SU-DHL-6 (cell line): Measurements from ENCODE around the gene PACS2.
"Not testable (repeated sequence)": the region's sequence is repeated elsewhere in the genome, so short reads cannot be mapped to it uniquely, and the experiment has no call there.

Experiments used
- EZH2phosphoT487 ChIP-seq: fragments of 200-600 bp; sonication (generic), shearing (Covaris generic); conservative IDR thresholded peaks from 2 replicates; pipeline ENCODE4 v1.6.1; 2018; ENCODE audit warnings: mild to moderate bottlenecking, antibody characterized with exemption, low read length, moderate library complexity, mixed read lengths
- TF ChIP-seq, protein P1 (sequence below): fragments of 200-600 bp; sonication (generic); IDR thresholded peaks from one replicate; pipeline ENCODE4 v1.5.1; 2017; ENCODE audit warnings: antibody characterized with exemption, mild to moderate bottlenecking, low read length, moderate library complexity; ENCODE audit not compliant: insufficient read depth, poor library complexity, severe bottlenecking

DNA sequence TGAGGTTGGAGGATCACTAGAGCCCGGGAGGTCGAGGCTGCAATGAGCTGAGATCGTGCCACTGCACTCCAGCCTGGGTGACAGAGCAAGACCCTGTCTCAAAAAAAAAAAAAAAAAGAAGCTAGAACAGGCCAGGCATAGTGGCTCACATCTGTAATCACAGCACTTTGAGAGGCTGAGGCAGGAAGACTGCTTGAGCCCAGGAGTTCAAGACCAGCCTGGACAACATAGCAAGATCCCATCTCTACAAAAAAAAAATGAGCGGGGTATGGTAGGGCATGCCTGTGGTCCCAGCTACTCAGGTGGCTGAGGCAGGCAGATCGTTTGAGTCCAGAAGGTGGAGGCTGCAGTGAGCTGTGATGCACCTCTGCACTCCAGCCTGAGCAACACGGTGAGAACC is 25.6 kb upstream of the PACS2 start:
- TF ChIP-seq, protein P1, sequence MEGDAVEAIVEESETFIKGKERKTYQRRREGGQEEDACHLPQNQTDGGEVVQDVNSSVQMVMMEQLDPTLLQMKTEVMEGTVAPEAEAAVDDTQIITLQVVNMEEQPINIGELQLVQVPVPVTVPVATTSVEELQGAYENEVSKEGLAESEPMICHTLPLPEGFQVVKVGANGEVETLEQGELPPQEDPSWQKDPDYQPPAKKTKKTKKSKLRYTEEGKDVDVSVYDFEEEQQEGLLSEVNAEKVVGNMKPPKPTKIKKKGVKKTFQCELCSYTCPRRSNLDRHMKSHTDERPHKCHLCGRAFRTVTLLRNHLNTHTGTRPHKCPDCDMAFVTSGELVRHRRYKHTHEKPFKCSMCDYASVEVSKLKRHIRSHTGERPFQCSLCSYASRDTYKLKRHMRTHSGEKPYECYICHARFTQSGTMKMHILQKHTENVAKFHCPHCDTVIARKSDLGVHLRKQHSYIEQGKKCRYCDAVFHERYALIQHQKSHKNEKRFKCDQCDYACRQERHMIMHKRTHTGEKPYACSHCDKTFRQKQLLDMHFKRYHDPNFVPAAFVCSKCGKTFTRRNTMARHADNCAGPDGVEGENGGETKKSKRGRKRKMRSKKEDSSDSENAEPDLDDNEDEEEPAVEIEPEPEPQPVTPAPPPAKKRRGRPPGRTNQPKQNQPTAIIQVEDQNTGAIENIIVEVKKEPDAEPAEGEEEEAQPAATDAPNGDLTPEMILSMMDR: not testable (repeated sequence)
- not testable (repeated sequence) for TF ChIP-seq EZH2phosphoT487
